ENCODE results near the gene GPR89A.
"Not testable (repeated sequence)": the region's sequence is repeated elsewhere in the genome, so short reads cannot be mapped to it uniquely, and the experiment has no call there.

The GPR89A gene

DNA sequence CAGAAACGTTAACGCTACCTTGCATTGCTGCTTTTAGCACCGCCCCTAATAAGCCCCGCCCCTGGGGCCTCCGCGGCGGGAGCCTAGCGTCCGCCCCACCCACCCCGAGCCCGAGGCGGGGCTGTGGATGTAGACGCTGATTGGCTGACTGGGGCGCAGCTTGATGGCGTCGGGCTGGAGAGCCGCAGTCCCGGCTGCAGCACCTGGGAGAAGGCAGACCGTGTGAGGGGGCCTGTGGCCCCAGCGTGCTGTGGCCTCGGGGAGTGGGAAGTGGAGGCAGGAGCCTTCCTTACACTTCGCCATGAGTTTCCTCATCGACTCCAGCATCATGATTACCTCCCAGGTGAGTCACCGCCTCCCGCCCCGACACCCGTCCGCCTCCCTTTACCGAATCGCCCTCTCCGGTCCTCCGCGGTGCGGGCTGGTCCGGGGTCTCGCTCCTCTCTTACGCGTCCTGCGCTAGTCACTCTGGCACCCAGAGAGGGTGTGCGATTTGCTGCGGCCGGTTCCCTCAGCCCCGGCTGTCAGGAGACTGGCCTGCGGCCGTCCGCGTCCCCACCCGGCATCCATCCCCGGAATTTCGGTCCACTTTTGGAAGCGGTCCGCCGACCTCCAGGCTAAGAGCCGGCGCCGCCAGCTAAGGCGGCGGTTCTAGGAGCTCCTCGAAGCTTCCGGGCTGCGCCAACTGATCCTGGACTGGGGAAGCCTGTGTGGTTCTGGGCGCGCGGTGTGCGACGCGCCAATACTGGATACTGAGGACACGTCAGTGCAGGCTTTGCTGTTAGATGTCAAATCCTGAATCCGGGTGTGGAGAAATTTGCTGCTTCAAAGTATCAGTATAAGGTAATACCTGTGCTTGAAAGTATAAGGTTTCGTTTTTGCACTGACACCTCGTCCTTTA lies at the start of gene GPR89A:
TSS of gene GPR89A (plus strand) at position 156 of the 901 bp plus-strand sequence. CDS start at position 302, 146 bp downstream.
- in situ Hi-C loops (cut with HindIII; ENCODE audit: low sequenced_read_pairs): not testable (repeated sequence)

- in situ Hi-C loops (cut with HindIII; ENCODE audit: low sequenced_read_pairs): not testable (repeated sequence)
These were observed 21.0 kb upstream of the GPR89A start for GRCh38 chr1:145586820-145587219.

- in situ Hi-C loops (cut with HindIII; ENCODE audit: low sequenced_read_pairs): not testable (repeated sequence)
These were observed 17.0 kb upstream of the GPR89A start for GRCh38 chr1:145590806-145591205.

DNA sequence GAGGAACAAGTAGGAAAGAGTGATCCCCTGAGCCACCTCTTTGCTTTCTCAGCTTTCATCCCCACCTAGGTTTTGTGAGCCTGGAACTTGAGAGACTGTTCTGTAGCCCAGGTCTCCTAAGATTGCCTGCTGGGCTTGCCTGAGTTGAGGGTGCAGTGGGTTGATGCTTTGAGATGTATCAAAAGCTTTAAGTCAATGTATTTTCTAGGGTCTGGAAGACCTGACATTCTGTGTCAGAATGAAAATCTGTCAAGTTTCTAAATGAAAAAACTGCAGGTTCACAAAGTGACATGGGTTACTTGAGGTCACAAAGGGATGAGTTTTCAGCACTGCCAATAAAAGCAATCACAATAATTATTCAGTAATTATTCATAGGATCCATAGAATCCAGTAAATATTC lies 15.4 kb upstream of the GPR89A start:
- in situ Hi-C loops (cut with HindIII; ENCODE audit: low sequenced_read_pairs): not testable (repeated sequence)

DNA sequence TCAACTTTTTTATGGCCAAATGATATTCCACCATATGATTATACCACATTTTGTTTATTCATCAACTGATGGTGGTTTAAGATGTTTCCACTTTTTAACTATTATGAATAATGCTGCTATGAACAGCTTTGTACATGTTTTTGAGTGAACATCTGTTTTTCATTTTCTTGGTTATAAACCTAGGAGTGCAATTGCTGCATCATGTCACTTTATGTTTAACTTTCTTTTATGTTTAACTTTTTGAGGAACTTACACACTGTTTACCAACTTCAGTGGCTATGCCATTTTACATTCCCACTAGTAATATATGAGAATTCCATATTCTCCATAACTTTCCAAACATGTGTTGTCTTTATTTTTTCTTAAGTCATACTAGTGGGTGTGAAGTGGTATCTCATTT lies 12.4 kb upstream of the GPR89A start:
- in situ Hi-C loops (cut with HindIII; ENCODE audit: low sequenced_read_pairs): not testable (repeated sequence)

GRCh38 chr1:145596236-145596635 lies 11.6 kb upstream of the GPR89A start:
- in situ Hi-C loops (cut with HindIII; ENCODE audit: low sequenced_read_pairs): not testable (repeated sequence)

- in situ Hi-C loops (cut with HindIII; ENCODE audit: low sequenced_read_pairs): not testable (repeated sequence)
These were observed 8.4 kb upstream of the GPR89A start for GRCh38 chr1:145599426-145599825.

DNA sequence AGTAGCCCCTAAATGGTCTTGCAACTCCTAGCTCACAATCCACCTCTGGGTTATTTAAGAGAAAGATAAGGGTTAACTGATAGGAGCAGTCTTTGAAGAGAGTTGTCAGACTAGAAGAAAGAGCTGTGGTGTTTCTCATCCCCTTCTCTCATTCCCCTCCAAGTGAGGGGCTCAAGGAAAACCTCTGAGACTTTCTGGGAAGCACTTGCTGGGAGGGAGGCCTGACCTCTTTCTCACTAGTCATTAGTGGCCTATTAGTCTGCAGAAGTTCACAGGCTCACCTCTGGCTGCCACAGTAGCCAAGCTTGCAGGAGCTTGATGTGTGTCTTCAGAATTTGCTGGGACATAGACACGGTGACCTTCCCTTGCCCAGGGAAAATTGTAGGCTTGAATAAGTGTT lies 6.2 kb upstream of the GPR89A start:
- in situ Hi-C loops (cut with HindIII; ENCODE audit: low sequenced_read_pairs): no loop called here

DNA sequence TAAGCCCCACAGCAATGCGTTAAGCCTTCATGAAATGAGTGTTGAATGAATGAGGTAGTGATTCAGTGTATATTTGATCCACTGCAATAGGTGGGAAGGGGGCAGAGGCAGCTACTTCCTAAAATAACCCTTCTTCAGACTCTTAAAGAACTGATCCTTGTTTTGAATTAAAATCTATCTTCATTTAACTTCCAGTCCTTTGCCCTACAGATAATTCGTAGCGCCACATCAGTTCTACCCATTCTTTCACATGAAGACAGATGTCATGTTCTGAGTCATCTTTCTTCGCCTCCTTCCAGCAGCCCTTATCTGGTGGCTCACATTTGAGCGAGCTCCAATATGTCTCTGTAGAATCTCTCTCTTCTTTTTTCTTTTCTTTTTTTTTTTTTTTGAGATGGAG lies 948 bp upstream of the GPR89A start:
- in situ Hi-C loops (cut with HindIII; ENCODE audit: low sequenced_read_pairs): not testable (repeated sequence)

GRCh38 chr1:145607289-145607688 lies 499 bp upstream of the GPR89A start:
- in situ Hi-C loops (cut with HindIII; ENCODE audit: low sequenced_read_pairs): not testable (repeated sequence)

- in situ Hi-C loops (cut with HindIII; ENCODE audit: low sequenced_read_pairs): not testable (repeated sequence)
These were observed 3.0 kb downstream of the GPR89A start for GRCh38 chr1:145610744-145611143.

DNA sequence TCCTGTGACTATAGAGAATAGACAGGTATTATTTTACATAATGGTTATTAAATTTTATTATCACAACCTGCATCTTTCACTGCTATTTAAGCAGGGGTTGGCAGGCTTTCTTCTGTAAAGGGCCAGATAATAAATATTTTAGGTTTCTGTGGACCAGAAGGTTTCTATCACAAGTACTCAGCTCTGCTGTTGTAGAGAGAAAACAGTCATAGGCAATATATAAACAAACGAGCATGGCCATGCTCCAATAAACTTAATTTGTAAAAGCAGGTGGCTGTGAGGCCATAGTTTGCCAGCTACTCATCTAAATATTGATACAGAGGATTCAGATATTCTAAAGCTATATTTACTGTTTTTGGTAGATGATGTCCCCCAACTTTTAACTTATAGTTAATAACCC lies 12.3 kb downstream of the GPR89A start:
- in situ Hi-C loops (cut with HindIII; ENCODE audit: low sequenced_read_pairs): not testable (repeated sequence)

GRCh38 chr1:145622177-145622576 lies 14.4 kb downstream of the GPR89A start:
- in situ Hi-C loops (cut with HindIII; ENCODE audit: low sequenced_read_pairs): not testable (repeated sequence)

DNA sequence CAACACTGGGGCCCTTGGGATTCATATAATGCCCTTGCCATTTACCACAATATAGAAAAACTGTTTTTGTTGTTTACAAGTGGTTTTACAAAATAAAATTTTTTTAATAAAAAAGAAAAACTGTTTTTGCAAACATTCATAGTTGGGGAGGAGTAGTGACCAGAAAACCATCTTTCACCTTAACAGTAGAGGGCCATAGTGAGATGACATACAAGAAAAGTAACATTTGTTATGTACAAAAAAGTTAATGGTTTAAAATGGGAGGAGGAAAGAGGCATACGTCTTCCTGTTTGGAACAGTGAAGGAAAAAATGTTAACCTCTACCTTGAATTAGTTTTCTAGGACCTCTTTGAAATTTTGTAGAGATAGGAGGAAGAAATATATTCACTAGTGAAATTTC lies 28.4 kb downstream of the GPR89A start:
- in situ Hi-C loops (cut with HindIII; ENCODE audit: low sequenced_read_pairs): not testable (repeated sequence)

- in situ Hi-C loops (cut with HindIII; ENCODE audit: low sequenced_read_pairs): not testable (repeated sequence)
These were observed 34.1 kb downstream of the GPR89A start for GRCh38 chr1:145641886-145642285.

DNA sequence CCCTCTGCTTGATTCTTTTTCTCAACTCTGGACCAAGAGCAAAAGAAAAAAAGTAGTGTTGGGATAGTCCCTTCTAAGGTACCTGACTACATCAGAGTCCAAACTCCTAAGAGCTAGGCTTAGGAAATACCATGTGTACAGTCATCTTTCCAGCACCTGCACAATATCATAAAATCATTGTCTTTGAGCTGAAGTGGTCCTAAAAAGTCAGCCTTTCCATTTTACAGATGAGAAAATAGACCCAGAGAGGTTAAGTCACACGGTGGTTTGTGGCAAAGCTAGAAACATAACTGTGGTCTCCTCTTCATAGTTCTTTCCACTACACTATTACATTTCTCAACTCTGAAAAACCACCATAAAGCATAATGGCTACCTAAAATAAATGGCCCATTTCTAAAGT lies 36.2 kb downstream of the GPR89A start:
- in situ Hi-C loops (cut with HindIII; ENCODE audit: low sequenced_read_pairs): not testable (repeated sequence)

DNA sequence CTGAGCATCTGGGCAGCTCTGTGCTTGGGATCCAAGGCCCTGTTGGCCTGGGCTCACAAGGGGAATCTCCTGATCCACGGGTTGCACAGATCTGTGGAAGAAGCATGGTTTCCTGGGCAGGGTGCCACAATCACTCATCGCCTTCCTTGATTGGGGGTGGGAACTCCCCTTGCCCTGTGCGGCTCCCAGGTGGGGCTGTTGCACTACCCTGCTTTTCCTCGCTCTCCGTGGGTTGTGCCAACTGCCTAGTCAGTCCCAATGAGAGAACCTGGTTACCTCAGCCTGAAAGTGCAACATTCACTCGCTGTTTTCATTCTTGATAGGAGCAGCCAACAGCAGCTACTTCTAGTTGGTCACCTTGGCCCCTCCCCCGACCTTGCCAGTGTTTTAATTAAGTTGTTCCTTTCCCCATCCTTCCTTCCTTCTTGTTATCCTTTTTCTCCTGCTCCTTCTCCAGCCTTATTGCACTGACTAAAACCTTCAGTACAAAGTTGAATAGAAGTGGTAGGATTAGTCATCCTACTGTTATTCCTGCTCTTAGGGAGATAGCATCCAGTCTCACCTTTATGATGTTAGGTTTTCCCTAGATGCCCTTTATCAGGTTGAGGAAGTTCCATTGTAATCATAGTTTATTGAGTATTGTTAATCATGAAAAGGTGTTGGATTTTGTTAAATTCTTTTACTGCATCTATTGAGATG lies 48.6 kb downstream of the GPR89A start:
- in situ Hi-C loops (cut with HindIII; ENCODE audit: low sequenced_read_pairs): not testable (repeated sequence)

DNA sequence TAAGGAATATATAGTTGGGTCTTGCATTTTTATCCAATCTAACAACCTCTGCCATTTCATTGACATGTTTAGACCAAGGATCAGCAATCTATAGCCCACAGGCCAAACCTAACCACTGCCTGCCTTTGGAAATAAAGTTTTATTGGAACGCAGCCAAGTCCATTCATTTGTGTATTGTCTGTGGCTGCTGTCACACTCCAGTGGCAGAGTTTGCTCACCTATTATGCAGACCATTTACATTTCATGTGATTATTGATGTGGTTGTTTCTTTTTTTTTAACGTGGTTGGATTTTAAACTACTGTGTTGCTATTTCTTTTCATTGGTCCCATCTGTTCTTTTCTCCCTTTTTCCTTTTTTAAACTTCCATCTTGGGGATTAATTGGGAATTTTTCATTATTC lies 54.7 kb downstream of the GPR89A start:
- in situ Hi-C loops (cut with HindIII; ENCODE audit: low sequenced_read_pairs): not testable (repeated sequence)

- in situ Hi-C loops (cut with HindIII; ENCODE audit: low sequenced_read_pairs): not testable (repeated sequence)
These were observed 57.2 kb downstream of the GPR89A start for GRCh38 chr1:145665015-145665414.

DNA sequence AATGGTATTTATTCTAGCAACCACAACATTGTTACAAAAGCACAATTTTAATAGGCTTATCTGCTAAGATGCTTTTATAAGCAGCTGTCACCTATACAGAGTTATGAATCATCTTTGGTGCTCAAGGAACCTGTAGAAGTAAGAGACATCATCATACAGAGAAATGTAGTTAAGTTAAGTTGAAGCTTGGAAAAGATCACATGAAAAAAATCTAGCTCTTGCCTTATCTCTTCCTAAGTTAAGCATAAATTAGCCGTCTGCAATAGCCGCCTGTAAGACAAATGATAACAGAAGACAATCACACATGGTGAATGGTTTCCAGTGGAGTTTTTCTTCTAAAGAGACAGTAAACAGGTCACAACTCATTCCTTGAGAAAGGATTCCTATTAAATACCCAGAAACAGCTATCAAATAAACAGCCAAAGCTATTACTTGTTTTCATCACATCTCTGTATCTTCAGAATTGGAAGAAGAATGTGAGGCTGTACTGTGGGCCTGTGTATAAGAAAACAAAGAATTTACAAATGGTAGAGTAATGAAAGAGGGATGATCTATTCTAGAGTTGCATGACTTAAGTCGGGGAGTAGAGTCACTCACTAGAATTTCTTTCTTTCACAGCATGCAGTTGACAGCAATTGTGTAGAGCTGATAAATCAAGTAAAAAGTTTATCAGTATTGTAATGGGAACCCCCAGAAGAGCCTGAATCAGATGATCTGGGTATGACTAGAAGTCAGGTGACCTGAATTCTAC lies 63.4 kb downstream of the GPR89A start:
- in situ Hi-C loops (cut with HindIII; ENCODE audit: low sequenced_read_pairs): not testable (repeated sequence)

DNA sequence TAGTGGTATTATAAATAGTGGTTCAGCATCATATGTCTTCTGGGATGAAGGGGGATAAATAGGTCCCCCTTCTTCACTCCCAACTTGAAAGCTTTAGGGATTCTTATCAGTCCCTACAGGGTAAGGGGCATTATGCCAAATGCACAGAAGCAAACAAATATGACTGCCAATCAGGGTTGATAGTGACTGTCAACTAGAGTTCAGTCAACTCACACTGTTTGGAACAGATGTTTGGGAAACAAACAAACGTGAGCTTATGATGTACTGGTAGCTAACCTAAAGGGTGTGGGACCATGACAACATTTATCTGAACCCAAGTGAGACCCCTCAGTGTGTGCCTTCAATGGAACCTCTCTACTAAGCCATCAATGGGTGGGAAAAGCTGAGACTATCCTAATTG lies 65.4 kb downstream of the GPR89A start:
- in situ Hi-C loops (cut with HindIII; ENCODE audit: low sequenced_read_pairs): not testable (repeated sequence)
